Hematopoietic multipotent progenitor cell treated with erythropoietin and hydrocortisone succinate and interleukin-3 and kit ligand, for 6 days (in vitro differentiated cells): ENCODE data around the gene SIPA1.

Experiments used
- DNase-seq: peaks from one replicate; pipeline ENCODE4 v3.0.0-alpha.2; 2015

The SIPA1 gene, protein sequence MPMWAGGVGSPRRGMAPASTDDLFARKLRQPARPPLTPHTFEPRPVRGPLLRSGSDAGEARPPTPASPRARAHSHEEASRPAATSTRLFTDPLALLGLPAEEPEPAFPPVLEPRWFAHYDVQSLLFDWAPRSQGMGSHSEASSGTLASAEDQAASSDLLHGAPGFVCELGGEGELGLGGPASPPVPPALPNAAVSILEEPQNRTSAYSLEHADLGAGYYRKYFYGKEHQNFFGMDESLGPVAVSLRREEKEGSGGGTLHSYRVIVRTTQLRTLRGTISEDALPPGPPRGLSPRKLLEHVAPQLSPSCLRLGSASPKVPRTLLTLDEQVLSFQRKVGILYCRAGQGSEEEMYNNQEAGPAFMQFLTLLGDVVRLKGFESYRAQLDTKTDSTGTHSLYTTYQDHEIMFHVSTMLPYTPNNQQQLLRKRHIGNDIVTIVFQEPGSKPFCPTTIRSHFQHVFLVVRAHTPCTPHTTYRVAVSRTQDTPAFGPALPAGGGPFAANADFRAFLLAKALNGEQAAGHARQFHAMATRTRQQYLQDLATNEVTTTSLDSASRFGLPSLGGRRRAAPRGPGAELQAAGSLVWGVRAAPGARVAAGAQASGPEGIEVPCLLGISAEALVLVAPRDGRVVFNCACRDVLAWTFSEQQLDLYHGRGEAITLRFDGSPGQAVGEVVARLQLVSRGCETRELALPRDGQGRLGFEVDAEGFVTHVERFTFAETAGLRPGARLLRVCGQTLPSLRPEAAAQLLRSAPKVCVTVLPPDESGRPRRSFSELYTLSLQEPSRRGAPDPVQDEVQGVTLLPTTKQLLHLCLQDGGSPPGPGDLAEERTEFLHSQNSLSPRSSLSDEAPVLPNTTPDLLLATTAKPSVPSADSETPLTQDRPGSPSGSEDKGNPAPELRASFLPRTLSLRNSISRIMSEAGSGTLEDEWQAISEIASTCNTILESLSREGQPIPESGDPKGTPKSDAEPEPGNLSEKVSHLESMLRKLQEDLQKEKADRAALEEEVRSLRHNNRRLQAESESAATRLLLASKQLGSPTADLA

GRCh38 chr11:65637794-65638419, at the start of gene SIPA1:
Gene SIPA1, plus strand, starts transcription at chr11:65638101. Its CDS starts 2,821 bp downstream, at chr11:65640922.
- DNase-seq = peak; percentile 75

DNA sequence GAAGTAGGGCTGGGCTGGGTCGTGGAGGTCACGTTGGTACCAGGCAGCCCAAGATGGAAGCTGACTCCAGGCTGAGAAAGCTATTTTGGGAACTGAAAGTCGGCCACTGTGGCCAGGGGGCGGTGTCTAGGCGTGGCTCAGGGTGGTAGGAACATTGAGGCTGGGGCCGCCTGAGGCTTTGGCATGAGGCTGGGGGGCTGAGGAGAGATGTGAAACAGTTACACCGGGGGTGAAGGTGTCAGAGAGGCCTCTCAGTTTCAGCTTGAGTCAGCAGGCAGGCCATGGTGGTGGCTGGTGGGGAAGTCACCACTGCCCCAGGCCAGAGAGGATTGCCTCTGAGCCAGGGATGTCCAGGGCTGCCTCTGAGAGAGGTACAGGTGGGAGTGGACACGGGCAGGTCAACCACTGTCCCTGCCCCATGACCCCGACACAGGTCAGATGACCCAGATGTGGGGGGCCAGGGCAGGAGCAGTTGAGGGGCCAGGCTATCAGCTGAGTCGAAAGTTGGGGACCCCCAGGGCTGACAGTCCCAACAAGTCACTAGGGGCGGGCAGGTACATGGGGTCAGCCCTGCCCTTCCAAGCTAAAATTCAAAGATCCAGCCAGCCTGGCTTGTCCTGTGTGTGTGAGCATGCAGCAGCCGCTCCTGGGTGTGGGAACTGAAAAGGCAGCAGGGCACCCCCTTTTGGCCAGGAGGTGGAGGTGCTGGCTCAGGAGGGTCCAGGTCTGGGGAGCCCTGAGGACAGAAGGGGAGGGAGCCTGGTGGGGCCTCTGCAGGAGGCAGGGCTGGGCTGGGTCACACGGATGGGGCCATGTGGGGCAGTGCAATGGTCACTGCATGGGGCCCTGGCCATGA, 49.5 kb upstream of the SIPA1 start:
- peak; percentile 90 for DNase-seq

- peak; percentile 89 for DNase-seq
Observed at GRCh38 chr11:65589444-65590239, 48.3 kb upstream of the SIPA1 start.

DNA sequence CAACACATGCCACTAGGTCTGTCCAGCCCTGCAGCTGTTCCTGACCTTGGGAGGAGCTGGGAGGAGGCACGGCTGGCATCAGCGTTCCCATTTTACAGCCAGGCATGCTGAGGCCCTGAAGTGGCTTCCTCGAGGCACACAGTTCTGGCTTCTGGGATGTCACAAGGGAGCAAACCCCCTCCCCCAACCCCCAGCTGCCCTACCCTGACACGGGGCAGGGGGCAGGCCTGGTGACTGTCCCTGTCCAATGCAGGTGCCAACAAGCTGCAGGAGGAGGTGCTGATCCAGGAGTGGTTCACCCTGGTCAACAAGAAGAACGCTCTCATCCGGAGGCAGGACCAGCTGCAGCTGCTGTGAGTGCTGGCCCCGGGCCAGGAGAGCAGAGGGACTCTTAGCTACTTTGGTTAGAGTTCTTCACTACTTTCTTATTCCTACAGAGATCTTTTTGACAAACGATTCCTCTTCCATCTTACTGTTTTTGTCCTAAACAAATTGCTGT, 47.6 kb upstream of the SIPA1 start:
- no peak for DNase-seq

- DNase-seq = no peak
Observed at GRCh38 chr11:65591939-65592857, 45.7 kb upstream of the SIPA1 start.

DNA sequence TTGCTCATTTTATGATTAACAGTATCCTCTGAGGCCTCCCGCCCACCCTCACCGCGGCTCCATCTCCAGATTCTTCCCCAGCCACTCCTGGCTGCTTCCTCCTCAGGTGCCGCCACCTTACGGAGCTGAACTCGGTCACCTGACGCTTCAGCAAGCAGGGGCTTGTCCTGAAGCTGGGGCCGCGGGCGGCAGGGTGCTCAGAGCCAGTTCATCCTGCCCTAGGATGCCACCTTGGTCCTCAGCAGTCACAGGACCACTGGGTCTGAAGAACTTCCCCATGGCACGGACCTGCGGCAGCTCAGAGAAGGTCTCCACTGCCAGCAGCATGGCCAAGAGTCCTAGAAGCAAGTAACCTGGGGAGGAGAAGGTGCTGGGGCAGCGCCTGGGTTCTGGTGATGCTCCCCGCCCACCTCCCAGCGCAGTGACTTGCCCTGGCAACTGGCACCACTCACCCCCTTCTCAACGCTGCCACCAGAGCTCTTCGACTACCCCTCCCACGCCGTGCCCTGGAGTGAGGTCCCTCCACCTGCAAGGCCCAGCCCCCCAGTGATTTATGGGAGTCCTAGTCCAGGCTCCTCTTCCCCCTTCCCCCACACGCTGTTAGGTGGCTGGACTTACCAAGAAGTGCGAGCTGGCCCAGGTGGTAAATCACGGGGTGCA, 44.9 kb upstream of the SIPA1 start:
- DNase-seq = no peak

- peak; percentile 75 for DNase-seq
Observed at GRCh38 chr11:65593518-65594414, 44.1 kb upstream of the SIPA1 start.

DNA sequence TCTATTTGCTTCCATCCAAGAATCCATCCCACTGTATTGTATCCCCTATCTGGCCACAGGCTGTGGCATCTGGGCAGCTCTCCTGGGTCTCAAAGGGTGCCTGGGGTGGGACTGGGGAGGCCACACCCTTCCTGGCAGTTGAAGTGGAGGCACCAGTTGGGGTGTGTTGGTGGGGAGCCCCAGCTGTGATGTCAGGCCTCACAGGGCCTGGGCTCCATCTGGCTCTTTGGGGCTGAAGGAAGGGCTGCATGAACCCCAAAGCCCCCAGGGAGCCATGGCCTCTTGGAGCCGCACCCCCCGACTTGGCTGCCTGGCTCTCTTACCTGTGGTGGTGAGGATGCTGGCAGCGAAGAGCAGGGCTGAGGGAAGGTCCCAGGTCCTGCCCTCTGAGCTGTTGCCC, 42.8 kb upstream of the SIPA1 start:
- peak; percentile 75 for DNase-seq

GRCh38 chr11:65595543-65596281, 42.2 kb upstream of the SIPA1 start, which contains the start of gene KCNK7:
Gene KCNK7, minus strand, starts transcription at chr11:65595800. Its CDS starts 28 bp downstream, at chr11:65595772.
- peak; percentile 65 for DNase-seq

DNA sequence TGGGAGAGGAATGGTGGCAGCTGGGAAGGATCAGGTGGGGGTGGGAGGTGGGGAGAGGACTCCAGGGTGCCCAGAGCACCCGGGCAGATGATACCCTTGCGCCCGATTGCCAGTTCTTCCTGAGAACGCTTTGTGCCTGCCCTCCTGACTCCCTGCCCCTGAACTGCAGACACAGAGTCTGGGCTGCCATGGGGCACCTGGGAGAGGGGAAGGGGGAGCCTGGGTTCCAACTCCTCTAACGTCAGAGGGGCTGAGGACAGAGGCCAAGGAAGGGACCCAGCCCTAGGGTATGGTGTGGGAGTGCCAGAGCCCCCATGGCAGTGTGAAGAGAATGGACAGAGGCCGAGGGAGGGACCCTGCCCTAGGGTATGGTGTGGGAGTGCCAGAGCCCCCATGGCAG, 41.4 kb upstream of the SIPA1 start:
- DNase-seq = no peak

- no peak for DNase-seq
Observed at GRCh38 chr11:65598258-65598699, 39.6 kb upstream of the SIPA1 start.

DNA sequence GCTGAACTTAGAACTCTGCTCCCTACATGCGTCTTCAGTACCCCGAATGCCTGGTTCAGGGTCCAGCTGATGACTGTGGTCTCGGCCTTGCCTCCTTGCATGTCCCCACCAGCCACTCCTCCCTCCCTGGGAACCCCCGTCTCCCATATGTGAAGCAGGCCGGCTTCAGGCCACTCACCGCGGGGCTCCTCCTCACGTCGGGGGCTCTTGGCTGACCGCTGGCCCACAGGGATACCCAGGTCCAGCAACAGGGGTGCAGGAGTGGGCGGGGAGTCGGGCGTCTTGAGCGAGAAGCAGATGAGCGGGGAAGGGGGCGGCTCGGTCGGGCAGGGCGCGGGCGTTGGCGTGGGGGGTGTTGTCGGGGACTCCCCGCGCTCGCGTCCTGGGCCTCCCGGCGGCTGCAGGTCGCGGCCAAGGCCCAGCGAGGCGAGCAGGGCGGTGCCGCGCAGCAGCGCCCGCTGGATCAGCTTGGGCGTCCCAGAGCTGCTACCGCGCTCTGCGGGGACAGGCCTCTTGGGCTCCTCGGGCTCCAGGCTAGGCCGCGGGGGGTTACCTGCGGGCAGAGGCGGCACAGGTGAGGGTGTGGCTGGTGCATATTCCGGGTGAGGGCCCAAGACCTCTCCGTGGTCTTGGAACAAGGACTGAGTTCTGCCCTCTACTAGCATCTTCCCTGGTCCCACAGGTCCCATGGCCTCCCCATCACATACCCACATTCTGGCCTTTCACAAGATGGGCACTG, 38.5 kb upstream of the SIPA1 start:
- DNase-seq = no peak

GRCh38 chr11:65599955-65600246, 38.0 kb upstream of the SIPA1 start:
- DNase-seq = no peak

DNA sequence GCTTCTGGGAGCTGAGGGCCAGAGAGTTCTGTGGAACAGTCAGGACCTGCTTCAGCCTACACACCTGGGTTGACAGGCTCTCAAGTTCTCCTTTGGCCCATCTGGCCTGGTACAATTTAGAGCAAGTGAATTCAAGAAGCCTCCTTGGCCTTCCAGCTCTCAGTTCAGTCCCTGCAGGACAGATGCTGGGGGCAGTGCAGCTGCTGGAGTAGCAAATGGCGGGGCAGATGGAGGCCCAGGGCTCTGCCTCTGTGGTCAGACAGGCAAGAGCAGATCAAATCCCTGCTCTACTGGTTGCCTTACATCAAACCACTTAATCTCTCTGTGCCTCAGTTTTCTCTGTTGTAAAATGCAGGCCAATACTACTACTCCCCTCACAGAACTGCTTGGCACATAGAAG, 33.6 kb upstream of the SIPA1 start:
- DNase-seq = no peak

GRCh38 chr11:65606876-65607613, 30.9 kb upstream of the SIPA1 start:
- DNase-seq = peak; percentile 52
